Measurements from ENCODE around the gene ZFR. TPM values are rescaled to one million over a fixed set of nuclear protein-coding genes. Genes with fewer than 3 reads are reported as not detected.

ZFR gene
- polyA plus RNA-seq, 1 donor (not counting 4 experiments of a cell fraction or from before 2014, with no cell fraction given): 58.7 TPM

DNA sequence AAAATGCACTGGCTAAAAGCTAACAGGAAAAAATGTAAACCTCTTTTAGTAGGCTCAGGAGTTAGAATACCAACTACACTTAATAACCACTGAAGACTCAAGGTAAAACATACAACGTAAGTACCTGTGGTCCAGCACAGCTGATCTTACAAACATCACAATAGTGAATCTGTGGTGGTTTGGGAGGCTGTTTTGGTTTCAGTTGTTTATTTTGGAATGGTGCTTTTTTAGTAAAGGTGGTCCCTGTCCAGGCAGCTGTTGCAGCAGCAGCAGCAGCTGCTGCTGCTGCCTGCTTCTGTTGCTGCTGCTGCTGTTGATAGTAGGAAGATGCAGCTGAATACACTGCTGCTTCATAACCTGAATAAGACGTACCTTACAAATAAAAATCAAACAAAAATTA is 37.9 kb downstream of the ZFR start:
- Histone ChIP-seq H3K4me1 (ENCODE audit: control insufficient read depth, extremely low read depth, insufficient read depth, low read length) (no peaks in the 10 kb centered on the region), H3K4me3 (ENCODE audit: control insufficient read depth in 2 of 3, extremely low read depth in 1 of 3, insufficient read depth in 2 of 3, low read depth in 1 of 3, low read length in 3 of 3) (no peak overlapping the region), H3K9ac (ENCODE audit: control insufficient read depth, extremely low read depth, insufficient read depth, low read length) (no peak overlapping the region), H3K27ac (ENCODE audit: control insufficient read depth, insufficient read depth, low read length) (no peak overlapping the region), H3K79me2 (ENCODE audit: control insufficient read depth, insufficient read depth, low read length) (peaks cover 3% of the 10 kb centered on the region), H2AFZ (ENCODE audit: control insufficient read depth, low read length) (no peak overlapping the region), H3K36me3 (ENCODE audit: control insufficient read depth in 2 of 2, extremely low read depth in 1 of 2, insufficient read depth in 2 of 2, low read length in 2 of 2) (peaks cover 29 to 37% of the 10 kb centered on the region in 2 experiments), H3K9me3 (ENCODE audit: control insufficient read depth, low read depth, low read length) (no peaks in the 10 kb centered on the region), H4K20me1 (ENCODE audit: control insufficient read depth, extremely low read depth, insufficient read depth, low read length) (no peaks in the 10 kb centered on the region), H3K27me3 (ENCODE audit: control insufficient read depth, extremely low read depth, insufficient read depth, low read length) (no peaks in the 10 kb centered on the region), H3K9me1 (ENCODE audit: control insufficient read depth, extremely low read depth, insufficient read depth, low read length) (no peaks in the 10 kb centered on the region), H3K4me2 (ENCODE audit: control insufficient read depth, extremely low read depth, insufficient read depth, low read depth, low read length) (no peak overlapping the region)
- FAIRE-seq (no peak), DNase-seq (ENCODE audit: low read depth, low spot score) (no peak)
- TF ChIP-seq, protein P1, sequence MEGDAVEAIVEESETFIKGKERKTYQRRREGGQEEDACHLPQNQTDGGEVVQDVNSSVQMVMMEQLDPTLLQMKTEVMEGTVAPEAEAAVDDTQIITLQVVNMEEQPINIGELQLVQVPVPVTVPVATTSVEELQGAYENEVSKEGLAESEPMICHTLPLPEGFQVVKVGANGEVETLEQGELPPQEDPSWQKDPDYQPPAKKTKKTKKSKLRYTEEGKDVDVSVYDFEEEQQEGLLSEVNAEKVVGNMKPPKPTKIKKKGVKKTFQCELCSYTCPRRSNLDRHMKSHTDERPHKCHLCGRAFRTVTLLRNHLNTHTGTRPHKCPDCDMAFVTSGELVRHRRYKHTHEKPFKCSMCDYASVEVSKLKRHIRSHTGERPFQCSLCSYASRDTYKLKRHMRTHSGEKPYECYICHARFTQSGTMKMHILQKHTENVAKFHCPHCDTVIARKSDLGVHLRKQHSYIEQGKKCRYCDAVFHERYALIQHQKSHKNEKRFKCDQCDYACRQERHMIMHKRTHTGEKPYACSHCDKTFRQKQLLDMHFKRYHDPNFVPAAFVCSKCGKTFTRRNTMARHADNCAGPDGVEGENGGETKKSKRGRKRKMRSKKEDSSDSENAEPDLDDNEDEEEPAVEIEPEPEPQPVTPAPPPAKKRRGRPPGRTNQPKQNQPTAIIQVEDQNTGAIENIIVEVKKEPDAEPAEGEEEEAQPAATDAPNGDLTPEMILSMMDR (optimal IDR thresholded peaks at IDR 0.05 in 1 of 3, IDR thresholded peaks at IDR 0.05 in 1 of 3, conservative IDR thresholded peaks at IDR 0.05 in 1 of 3; ENCODE audit: extremely low read depth in 1 of 3, insufficient read depth in 2 of 3, low read length in 3 of 3): no peak
- no peak for TF ChIP-seq EZH2 (IDR thresholded peaks at IDR 0.05; ENCODE audit: low read length)
- dilution Hi-C loops (cut with MboI; ENCODE audit: extremely low pct_ligation_motif_present, low sequenced_read_pairs): no loop called here

DNA sequence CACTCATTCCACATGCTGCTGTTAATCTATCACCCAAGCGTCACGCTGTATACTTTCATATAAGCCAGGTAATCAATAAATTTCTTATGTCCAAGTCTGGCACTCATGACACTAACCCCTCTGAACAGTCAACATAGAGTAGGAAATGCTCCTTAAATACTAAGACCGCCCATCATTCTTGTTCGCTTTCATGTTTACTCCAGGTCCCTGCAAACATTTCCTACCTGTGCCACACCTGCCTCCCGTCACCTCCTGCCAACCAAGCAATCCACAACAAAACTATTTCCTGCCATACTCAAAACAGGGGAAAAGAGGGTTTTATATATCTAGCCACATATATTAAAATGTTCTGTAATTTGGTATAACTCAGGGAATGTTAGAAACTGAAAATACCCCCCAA is 39.0 kb downstream of the ZFR start:
- dilution Hi-C loops (cut with MboI; ENCODE audit: extremely low pct_ligation_motif_present, low sequenced_read_pairs): no loop called here
- H2AFZ ChIP-seq (ENCODE audit: control insufficient read depth, low read length): no peak overlapping the region
- FAIRE-seq: no peak

More for the DNA sequence above, 39.0 kb downstream of the ZFR start:
- Histone ChIP-seq H3K27ac (ENCODE audit: control insufficient read depth, insufficient read depth, low read length) (no peak overlapping the region), H3K4me2 (ENCODE audit: control insufficient read depth, extremely low read depth, insufficient read depth, low read depth, low read length) (no peak overlapping the region), H3K9ac (ENCODE audit: control insufficient read depth, extremely low read depth, insufficient read depth, low read length) (no peak overlapping the region), H3K27me3 (ENCODE audit: control insufficient read depth, extremely low read depth, insufficient read depth, low read length) (no peaks in the 10 kb centered on the region), H3K9me3 (ENCODE audit: control insufficient read depth, low read depth, low read length) (no peaks in the 10 kb centered on the region), H3K36me3 (ENCODE audit: control insufficient read depth in 2 of 2, extremely low read depth in 1 of 2, insufficient read depth in 2 of 2, low read length in 2 of 2) (peaks cover 30 to 33% of the 10 kb centered on the region in 2 experiments), H3K9me1 (ENCODE audit: control insufficient read depth, extremely low read depth, insufficient read depth, low read length) (no peaks in the 10 kb centered on the region), H3K4me3 (ENCODE audit: control insufficient read depth in 2 of 3, extremely low read depth in 1 of 3, insufficient read depth in 2 of 3, low read depth in 1 of 3, low read length in 3 of 3) (no peak overlapping the region), H4K20me1 (ENCODE audit: control insufficient read depth, extremely low read depth, insufficient read depth, low read length) (no peaks in the 10 kb centered on the region), H3K4me1 (ENCODE audit: control insufficient read depth, extremely low read depth, insufficient read depth, low read length) (no peaks in the 10 kb centered on the region), H3K79me2 (ENCODE audit: control insufficient read depth, insufficient read depth, low read length) (peaks cover 3% of the 10 kb centered on the region)
- DNase-seq (ENCODE audit: low read depth, low spot score): no peak
- TF ChIP-seq, protein P1 (optimal IDR thresholded peaks at IDR 0.05 in 1 of 3, IDR thresholded peaks at IDR 0.05 in 1 of 3, conservative IDR thresholded peaks at IDR 0.05 in 1 of 3; ENCODE audit: extremely low read depth in 1 of 3, insufficient read depth in 2 of 3, low read length in 3 of 3): no peak
- no peak for TF ChIP-seq EZH2 (IDR thresholded peaks at IDR 0.05; ENCODE audit: low read length)

Measured in keratinocyte (primary cell).